AG09309 (cell line): ENCODE data around the gene MYZAP.

ENCODE experiments used
- DNase-seq: peaks from one replicate; pipeline ENCODE4 v3.0.0-alpha.2; 2010; ENCODE audit warnings: low read depth
- H3K4me3 ChIP-seq: 2 replicates; pipeline ENCODE4 v1.5.1; 2011; ENCODE audit warnings: mild to moderate bottlenecking, low read depth, low read length, moderate library complexity; ENCODE audit not compliant: control insufficient read depth
- CTCF ChIP-seq: IDR thresholded peaks from 2 replicates; pipeline ENCODE4 v1.5.1; 2011; ENCODE audit warnings: mild to moderate bottlenecking, low read depth, low read length, inconsistent platforms; ENCODE audit not compliant: insufficient read depth, control insufficient read depth; ENCODE audit errors: missing control alignments

The MYZAP gene

GRCh38 chr15:57594479-57594878 lies 2.8 kb downstream of the MYZAP start:
- TF ChIP-seq CTCF = no peak
- no peak for DNase-seq

DNA sequence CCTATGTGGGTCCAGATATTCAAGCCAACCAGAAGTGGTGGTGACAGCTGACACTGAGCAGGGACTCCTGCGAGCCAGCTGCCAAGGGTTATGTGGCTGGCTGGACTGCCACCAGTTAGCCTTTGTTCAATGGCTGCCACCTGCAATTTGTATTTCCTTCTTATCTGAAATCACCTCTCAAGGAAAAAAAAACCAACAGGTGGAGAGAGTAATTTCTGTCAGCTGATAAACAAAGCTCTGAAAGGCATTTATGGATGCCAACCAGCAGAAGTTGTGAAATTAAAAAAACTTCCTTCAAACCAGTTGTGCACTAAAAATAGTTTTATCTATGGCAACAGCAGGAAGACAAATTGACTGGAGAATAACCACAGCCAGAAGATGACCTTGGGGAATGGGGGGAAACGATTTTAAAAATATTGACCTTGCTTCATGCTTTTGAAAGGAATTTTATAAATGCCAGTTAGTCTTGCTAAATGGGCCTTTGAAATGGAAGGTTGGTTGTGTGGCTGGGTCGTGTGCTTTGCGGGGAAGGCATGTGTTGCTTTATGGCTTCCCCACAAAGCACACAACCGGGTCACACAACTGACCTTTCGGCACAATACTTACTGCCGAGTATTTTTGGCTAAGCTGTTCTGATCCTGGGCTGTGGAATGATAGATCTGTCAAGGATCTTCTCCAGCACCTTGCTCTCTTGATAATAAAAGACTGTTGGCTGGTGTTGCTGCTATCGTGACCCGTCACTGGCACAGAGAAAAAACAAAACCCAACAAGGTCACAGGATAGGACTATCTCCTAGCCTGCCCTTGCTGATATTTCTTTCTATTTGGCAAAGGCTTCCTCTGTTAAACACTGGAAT lies 3.5 kb downstream of the MYZAP start:
- TF ChIP-seq CTCF = no peak
- H3K4me3 ChIP-seq = no peak overlapping the region
- DNase-seq = no peak

More at GRCh38 chr15:57594479-57594878, 2.8 kb downstream of the MYZAP start:
- H3K4me3 ChIP-seq = no peak overlapping the region

- H3K4me3 ChIP-seq = no peak overlapping the region
- TF ChIP-seq CTCF = no peak
- DNase-seq = no peak
These were observed 4.7 kb downstream of the MYZAP start for GRCh38 chr15:57596301-57596855.

DNA sequence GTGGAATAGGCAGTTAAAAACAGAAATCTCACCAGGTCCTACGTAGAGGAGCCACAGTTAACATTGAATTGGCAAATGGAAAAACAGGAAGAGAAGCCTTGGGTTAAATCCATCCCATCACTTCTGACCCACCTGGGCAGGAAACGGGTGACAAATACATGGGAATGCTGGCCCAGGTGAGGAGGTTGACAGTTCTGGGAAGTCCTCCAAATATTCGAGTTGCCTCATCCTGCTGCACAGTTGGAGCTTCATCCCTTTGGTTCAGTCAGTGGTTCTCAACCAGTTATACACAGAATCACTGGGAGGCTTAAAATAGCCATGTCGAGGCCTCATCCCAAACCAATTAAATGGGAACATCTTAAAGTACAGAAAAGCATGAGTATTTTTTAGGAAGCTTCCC lies 5.3 kb downstream of the MYZAP start:
- H3K4me3 ChIP-seq = no peak overlapping the region
- no peak for TF ChIP-seq CTCF
- DNase-seq = no peak

DNA sequence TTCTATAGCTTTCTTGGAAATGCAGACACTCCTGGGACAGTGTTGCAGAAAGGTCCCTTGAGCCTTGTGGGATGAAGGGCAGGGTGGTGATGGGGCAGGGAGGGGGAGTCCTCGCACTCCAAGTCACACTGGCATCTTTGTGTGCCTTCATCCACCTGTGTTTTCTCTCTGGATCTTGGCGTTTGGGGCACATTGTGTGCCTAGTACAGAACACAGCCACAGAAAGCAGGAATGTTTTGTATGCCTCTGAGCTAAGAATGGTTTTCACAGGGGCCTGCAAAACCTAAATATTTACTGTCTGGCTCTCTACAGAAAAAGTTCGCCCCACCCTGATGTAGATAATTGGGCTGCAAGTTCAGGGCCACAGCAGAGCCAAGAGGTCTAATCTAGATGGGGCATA lies 5.7 kb downstream of the MYZAP start:
- DNase-seq = no peak

GRCh38 chr15:57598346-57598745 lies 6.6 kb downstream of the MYZAP start:
- H3K4me3 ChIP-seq = no peak overlapping the region
- DNase-seq = no peak
- no peak for TF ChIP-seq CTCF

More for the DNA sequence above, 5.7 kb downstream of the MYZAP start:
- no peak overlapping the region for H3K4me3 ChIP-seq
- TF ChIP-seq CTCF = no peak

DNA sequence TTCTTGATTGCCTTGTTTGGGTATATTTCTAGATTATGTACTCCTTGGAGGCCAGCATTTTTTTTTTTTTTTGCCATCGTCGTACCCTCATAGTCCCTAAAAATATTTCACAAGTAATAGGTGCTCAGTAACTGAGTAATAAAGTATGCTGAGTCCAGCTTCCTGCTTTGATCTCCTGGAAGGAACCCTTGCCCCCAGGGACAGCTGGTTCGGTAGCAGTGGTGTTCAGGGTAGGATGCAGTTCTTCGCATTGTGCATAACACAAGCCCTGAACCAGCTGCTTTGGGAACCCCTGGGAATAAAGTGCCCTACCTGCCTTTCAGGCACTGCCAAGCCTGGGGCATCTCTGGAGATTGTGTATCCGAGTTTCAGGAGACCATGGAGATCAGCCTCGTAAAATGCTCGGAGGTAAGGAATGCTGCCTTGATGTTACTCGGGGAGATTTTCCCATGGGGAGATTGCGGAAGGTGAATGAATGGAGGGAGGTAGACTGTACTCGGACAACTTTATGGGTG lies 7.6 kb downstream of the MYZAP start:
- no peak for TF ChIP-seq CTCF
- no peak overlapping the region for H3K4me3 ChIP-seq
- no peak for DNase-seq
